Colonic mucosa (tissue), 4 donors: ENCODE data around the gene HSF2BP. TPM values are rescaled to one million over a fixed set of nuclear protein-coding genes. Genes with fewer than 3 reads are reported as not detected.
"Not testable (repeated sequence)": the region's sequence is repeated elsewhere in the genome, so short reads cannot be mapped to it uniquely, and the experiment has no call there.

Experiments used
- DNase-seq: peaks from one replicate; pipeline ENCODE4 v3.0.0-alpha.2; 2020
- H3K27ac ChIP-seq: fragments of 200-600 bp; one replicate; pipeline ENCODE4 v1.8.0; 2021
- H3K27me3 ChIP-seq: fragments of 200-600 bp; one replicate; pipeline ENCODE4 v1.8.0; 2021
- H3K36me3 ChIP-seq: fragments of 200-600 bp; one replicate; pipeline ENCODE4 v1.8.0; 2021
- H3K4me1 ChIP-seq: fragments of 200-600 bp; one replicate; pipeline ENCODE4 v1.8.0; 2021; ENCODE audit warnings: mild to moderate bottlenecking
- H3K4me3 ChIP-seq: fragments of 200-600 bp; one replicate; pipeline ENCODE4 v1.8.0; 2021
- H3K9ac ChIP-seq, 2 donors: one replicate each; pipeline ENCODE4 v1.7.0; 2013; ENCODE audit warnings: control low read depth in 2 of 2, low read depth in 2 of 2, low read length in 2 of 2
- H3K9me3 ChIP-seq: fragments of 200-600 bp; one replicate; pipeline ENCODE4 v1.8.0; 2021
- intact Hi-C: fragments of 100-400 bp; cut with DNase I; formaldehyde crosslinking; loops from one replicate; pipeline ENCODE4 v1.14.1; 2022
- total RNA-seq, 2 donors: library from RNA; stranded (reverse); fragmentation: NEBNext Ultra II Directional in 1 of 2; extraction: Animal tissue kit (Norgen Biotek cat#: 25700) in 1 of 2; gene quantifications; one replicate each; pipeline ENCODE4 v1.2.1, GENCODE V29; 2021
- TF ChIP-seq, protein P1 (sequence below): fragments of 200-600 bp; IDR thresholded peaks from one replicate; pipeline ENCODE4 v1.8.0; 2022; ENCODE audit warnings: antibody characterized with exemption, mild to moderate bottlenecking
- donor health status: healthy.
- donor health status: DM: no; HTN: no; CAD: no.
- donor health status: DM: no; HTN: no; CAD: no.

The HSF2BP gene
- total RNA-seq, 2 donors from 2014 or later = 0.45 TPM; not detected in 1

- TF ChIP-seq, protein P1, sequence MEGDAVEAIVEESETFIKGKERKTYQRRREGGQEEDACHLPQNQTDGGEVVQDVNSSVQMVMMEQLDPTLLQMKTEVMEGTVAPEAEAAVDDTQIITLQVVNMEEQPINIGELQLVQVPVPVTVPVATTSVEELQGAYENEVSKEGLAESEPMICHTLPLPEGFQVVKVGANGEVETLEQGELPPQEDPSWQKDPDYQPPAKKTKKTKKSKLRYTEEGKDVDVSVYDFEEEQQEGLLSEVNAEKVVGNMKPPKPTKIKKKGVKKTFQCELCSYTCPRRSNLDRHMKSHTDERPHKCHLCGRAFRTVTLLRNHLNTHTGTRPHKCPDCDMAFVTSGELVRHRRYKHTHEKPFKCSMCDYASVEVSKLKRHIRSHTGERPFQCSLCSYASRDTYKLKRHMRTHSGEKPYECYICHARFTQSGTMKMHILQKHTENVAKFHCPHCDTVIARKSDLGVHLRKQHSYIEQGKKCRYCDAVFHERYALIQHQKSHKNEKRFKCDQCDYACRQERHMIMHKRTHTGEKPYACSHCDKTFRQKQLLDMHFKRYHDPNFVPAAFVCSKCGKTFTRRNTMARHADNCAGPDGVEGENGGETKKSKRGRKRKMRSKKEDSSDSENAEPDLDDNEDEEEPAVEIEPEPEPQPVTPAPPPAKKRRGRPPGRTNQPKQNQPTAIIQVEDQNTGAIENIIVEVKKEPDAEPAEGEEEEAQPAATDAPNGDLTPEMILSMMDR = no peak
- no peak for DNase-seq
- Histone ChIP-seq H3K36me3 (no peaks in the 10 kb centered on the region), H3K27ac (no peak overlapping the region), H3K9ac (no peak overlapping the region), H3K4me1 (peaks cover 6% of the 10 kb centered on the region), H3K27me3 (no peaks in the 10 kb centered on the region), H3K9me3 (no peaks in the 10 kb centered on the region), H3K4me3 (no peak overlapping the region)
- intact Hi-C loops = no loop called here
Measured at GRCh38 chr21:43622796-43623195, 36.5 kb downstream of the HSF2BP start.

GRCh38 chr21:43619856-43620255 lies 39.4 kb downstream of the HSF2BP start:
- Histone ChIP-seq H3K9ac (peak overlapping the region in 1 of 2 donors; percentile 68), H3K36me3 (no peaks in the 10 kb centered on the region), H3K9me3 (no peaks in the 10 kb centered on the region), H3K27me3 (no peaks in the 10 kb centered on the region), H3K4me1 (peaks cover 6% of the 10 kb centered on the region), H3K27ac (peak overlapping the region; percentile 84), H3K4me3 (no peak overlapping the region)
- TF ChIP-seq, protein P1 = peak; percentile 27
- DNase-seq = no peak
- intact Hi-C loops = no loop called here

- Histone ChIP-seq H3K4me3 (no peak overlapping the region), H3K4me1 (peaks cover 6% of the 10 kb centered on the region), H3K36me3 (no peaks in the 10 kb centered on the region), H3K9me3 (no peaks in the 10 kb centered on the region), H3K27me3 (no peaks in the 10 kb centered on the region), H3K9ac (peak overlapping the region in 1 of 2 donors; percentile 68), H3K27ac (peak overlapping the region; percentile 84)
- intact Hi-C loops = no loop called here
- peak; percentile 43 for DNase-seq
- TF ChIP-seq, protein P1 = no peak
Measured at GRCh38 chr21:43619344-43619743, 39.9 kb downstream of the HSF2BP start.

GRCh38 chr21:43618940-43619339 lies 40.3 kb downstream of the HSF2BP start:
- Histone ChIP-seq H3K27me3 (no peaks in the 10 kb centered on the region), H3K4me3 (no peak overlapping the region), H3K9ac (peak overlapping the region in 1 of 2 donors; percentile 68), H3K27ac (peak overlapping the region; percentile 84), H3K9me3 (no peaks in the 10 kb centered on the region), H3K4me1 (peaks cover 6% of the 10 kb centered on the region), H3K36me3 (no peaks in the 10 kb centered on the region)
- intact Hi-C loops = no loop called here
- TF ChIP-seq, protein P1 = no peak
- DNase-seq = peak; percentile 72

GRCh38 chr21:43616861-43617260 lies 42.4 kb downstream of the HSF2BP start:
- H3K36me3 ChIP-seq, H3K9ac ChIP-seq, H3K4me1 ChIP-seq, intact Hi-C loops, H3K4me3 ChIP-seq, H3K27me3 ChIP-seq, H3K9me3 ChIP-seq, H3K27ac ChIP-seq, DNase-seq: not testable (repeated sequence)

DNA sequence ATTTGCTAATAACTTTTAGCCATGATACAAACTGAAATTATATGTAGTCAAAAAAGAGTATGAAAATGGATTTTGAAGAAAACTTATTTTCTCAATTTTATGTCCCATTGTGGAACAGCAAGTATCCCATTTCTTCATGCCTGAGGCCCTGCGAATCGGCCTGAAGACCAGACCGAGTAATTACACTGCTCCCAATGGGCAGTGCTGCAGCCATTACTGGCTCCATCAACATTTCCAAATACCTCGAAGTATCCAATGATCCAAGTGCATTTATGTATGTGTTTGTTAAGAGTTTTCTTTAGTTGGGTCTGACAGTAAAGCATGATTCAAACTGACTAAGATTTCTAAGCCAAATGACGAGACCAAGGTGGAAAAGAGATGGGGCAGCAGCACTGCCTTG lies 44.4 kb downstream of the HSF2BP start:
- H3K27me3 ChIP-seq = no peaks in the 10 kb centered on the region
- no peaks in the 10 kb centered on the region for H3K9me3 ChIP-seq
- no peak overlapping the region for H3K4me3 ChIP-seq
- H3K9ac ChIP-seq = no peak overlapping the region
- intact Hi-C loops = no loop called here
- DNase-seq = no peak
- peaks cover 11% of the 10 kb centered on the region for H3K4me1 ChIP-seq
- H3K27ac ChIP-seq = no peak overlapping the region
- H3K36me3 ChIP-seq = no peaks in the 10 kb centered on the region
- TF ChIP-seq, protein P1 = no peak
